IPS-18c (cell line): ENCODE data around the gene MDM1.
A peak's percentile ranks its signal among the peaks of the same experiment; 100 is the strongest.

ENCODE experiments used
- H3K4me3 ChIP-seq: 2 replicates; pipeline ENCODE4 v1.7.0; 2013; ENCODE audit warnings: low read depth, mild to moderate bottlenecking, low read length, moderate library complexity; ENCODE audit not compliant: insufficient read depth
- H3K9me3 ChIP-seq: one replicate; pipeline ENCODE4 v1.6.1; 2013; ENCODE audit warnings: mild to moderate bottlenecking, low read length, moderate library complexity; ENCODE audit not compliant: control insufficient read depth, insufficient read depth

Gene MDM1

GRCh38 chr12:68359674-68360073 is 27.5 kb upstream of the MDM1 start:
- Histone ChIP-seq H3K9me3 (no peaks in the 10 kb centered on the region), H3K4me3 (no peak overlapping the region)

- H3K4me3 ChIP-seq = peak overlapping the region; percentile 2; the same call in 1 of the 2 replicates
- no peaks in the 10 kb centered on the region for H3K9me3 ChIP-seq
Observed at GRCh38 chr12:68358532-68359485, 26.6 kb upstream of the MDM1 start.

GRCh38 chr12:68356986-68357385 is 24.8 kb upstream of the MDM1 start:
- no peaks in the 10 kb centered on the region for H3K9me3 ChIP-seq

GRCh38 chr12:68356060-68356695 is 24.0 kb upstream of the MDM1 start:
- no peak overlapping the region for H3K4me3 ChIP-seq

More at GRCh38 chr12:68356986-68357385, 24.8 kb upstream of the MDM1 start:
- H3K4me3 ChIP-seq = no peak overlapping the region

GRCh38 chr12:68354977-68355541 is 22.9 kb upstream of the MDM1 start:
- Histone ChIP-seq H3K4me3 (no peak overlapping the region), H3K9me3 (no peaks in the 10 kb centered on the region)

More at GRCh38 chr12:68356060-68356695, 24.0 kb upstream of the MDM1 start:
- H3K9me3 ChIP-seq = no peaks in the 10 kb centered on the region

- H3K9me3 ChIP-seq = no peaks in the 10 kb centered on the region
Observed at GRCh38 chr12:68352067-68352466, 19.9 kb upstream of the MDM1 start.

GRCh38 chr12:68350753-68351152 is 18.6 kb upstream of the MDM1 start:
- H3K4me3 ChIP-seq = no peak overlapping the region
- H3K9me3 ChIP-seq = no peaks in the 10 kb centered on the region

More at GRCh38 chr12:68352067-68352466, 19.9 kb upstream of the MDM1 start:
- H3K4me3 ChIP-seq = no peak overlapping the region

- H3K4me3 ChIP-seq = no peak overlapping the region
- H3K9me3 ChIP-seq = no peaks in the 10 kb centered on the region
Observed at GRCh38 chr12:68349921-68350606, 17.9 kb upstream of the MDM1 start.

GRCh38 chr12:68349220-68349621 is 17.1 kb upstream of the MDM1 start:
- Histone ChIP-seq H3K4me3 (no peak overlapping the region), H3K9me3 (no peaks in the 10 kb centered on the region)

- H3K4me3 ChIP-seq = no peak overlapping the region
- H3K9me3 ChIP-seq = no peaks in the 10 kb centered on the region
Observed at GRCh38 chr12:68348419-68348818, 16.3 kb upstream of the MDM1 start.

- Histone ChIP-seq H3K9me3 (no peaks in the 10 kb centered on the region), H3K4me3 (no peak overlapping the region)
Observed at GRCh38 chr12:68345763-68346162, 13.6 kb upstream of the MDM1 start.

- no peak overlapping the region for H3K4me3 ChIP-seq
- H3K9me3 ChIP-seq = no peaks in the 10 kb centered on the region
Observed at GRCh38 chr12:68344126-68344525, 12.0 kb upstream of the MDM1 start.

GRCh38 chr12:68342966-68343365 is 10.8 kb upstream of the MDM1 start:
- no peak overlapping the region for H3K4me3 ChIP-seq
- no peaks in the 10 kb centered on the region for H3K9me3 ChIP-seq

- no peaks in the 10 kb centered on the region for H3K9me3 ChIP-seq
- no peak overlapping the region for H3K4me3 ChIP-seq
Observed at GRCh38 chr12:68341822-68342221, 9.7 kb upstream of the MDM1 start.

- Histone ChIP-seq H3K4me3 (no peak overlapping the region), H3K9me3 (no peaks in the 10 kb centered on the region)
Observed at GRCh38 chr12:68340404-68341270, 8.5 kb upstream of the MDM1 start.

- Histone ChIP-seq H3K9me3 (no peaks in the 10 kb centered on the region), H3K4me3 (no peak overlapping the region)
Observed at GRCh38 chr12:68336889-68337303, 4.7 kb upstream of the MDM1 start.
